HG03460 (cell line): ENCODE measurements around the gene NUCB2.

Experiments
- ATAC-seq: cut with Tn5 transposase; IDR thresholded peaks from one replicate; pipeline ENCODE4 v1.9.1; 2021; ENCODE audit not compliant: unreplicated experiment

The NUCB2 gene

GRCh38 chr11:17379383-17380180 is 103.0 kb downstream of the NUCB2 start:
- no peak for ATAC-seq

GRCh38 chr11:17381156-17381555 is 104.6 kb downstream of the NUCB2 start:
- ATAC-seq = no peak
